Esophagus muscularis mucosa (tissue), 4 donors: ENCODE results near the gene PCBP4. TPM values are rescaled to one million over a fixed set of nuclear protein-coding genes. Genes with fewer than 3 reads are reported as not detected.
"Not testable (repeated sequence)": the region's sequence is repeated elsewhere in the genome, so short reads cannot be mapped to it uniquely, and the experiment has no call there.

Experiments
- DNase-seq: peaks from one replicate; pipeline ENCODE4 v3.0.0-alpha.2; 2017; ENCODE audit errors: extremely low spot score
- H3K27ac ChIP-seq, 4 donors: fragments of 200-600 bp; sonication (generic); replicated peaks in 1 of 4; 1 replicate in 3 of 4; 2 replicates in 1 of 4; pipeline ENCODE4 v1.5.1; 2016 to 2019; ENCODE audit warnings: mild to moderate bottlenecking in 1 of 4
- H3K27me3 ChIP-seq, 4 donors: fragments of 200-600 bp; sonication (generic); one replicate each; pipeline versions ENCODE4 v1.5.1 to v1.6.0; 2016 to 2019
- H3K36me3 ChIP-seq, 4 donors: fragments of 200-600 bp; sonication (generic); one replicate each; pipeline ENCODE4 v1.5.1; 2016 to 2019
- H3K4me1 ChIP-seq, 4 donors: fragments of 200-600 bp; sonication (generic); one replicate each; pipeline ENCODE4 v1.5.1; 2016 to 2019
- H3K4me3 ChIP-seq, 4 donors: fragments of 200-600 bp; sonication (generic); 1 replicate in 2 of 4; 2 replicates in 2 of 4; pipeline ENCODE4 v1.5.1; 2016 to 2019; ENCODE audit warnings: mild to moderate bottlenecking in 4 of 4, moderate library complexity in 1 of 4
- H3K9me3 ChIP-seq, 4 donors: fragments of 200-600 bp; sonication (generic); 1 replicate in 3 of 4; 2 replicates in 1 of 4; pipeline ENCODE4 v1.5.1; 2016 to 2019
- EP300 ChIP-seq: sonication (generic); formaldehyde crosslinking; IDR thresholded peaks from one replicate; pipeline ENCODE4 v1.6.1; 2017; ENCODE audit warnings: antibody characterized with exemption
- POLR2A ChIP-seq: fragments of 450-650 bp; IDR thresholded peaks from one replicate; pipeline ENCODE4 v1.6.1; 2017; ENCODE audit warnings: antibody characterized with exemption, moderate library complexity, mild to moderate bottlenecking, low read depth
- POLR2AphosphoS5 ChIP-seq, 2 donors: sonication (generic); formaldehyde crosslinking; IDR thresholded peaks; one replicate each; pipeline ENCODE4 v1.6.1; 2017; ENCODE audit warnings: antibody characterized with exemption in 2 of 2
- WGBS: methylation state at CpG from one replicate; pipeline ENCODE4 v1.1.5; 2018; 5-methylcytosine and 5-hydroxymethylcytosine counted together
- intact Hi-C: fragments of 100-400 bp; cut with DNase I; formaldehyde crosslinking; loops from one replicate; pipeline ENCODE4 v1.15.1; 2023
- total RNA-seq, 4 donors: library from RNA; depleted of rRNA; stranded (reverse); fragments of >200 nt; gene quantifications; one replicate each; pipeline versions ENCODE4 v1.1.0 to v1.2.1, GENCODE V29; 2016
- TF ChIP-seq, protein P1 (sequence below), 3 experiments: fragments of 200-600 bp in 2 of 3; fragments of 450-650 bp in 1 of 3; sonication (generic) in 2 of 3; IDR thresholded peaks; one replicate each; pipeline ENCODE4 v1.5.1; 2017 to 2019; ENCODE audit warnings: antibody characterized with exemption in 3 of 3, mild to moderate bottlenecking in 2 of 3, moderate library complexity in 1 of 3

The PCBP4 gene
- total RNA-seq, 4 donors from 2014 or later, result 54.4 to 378 (median 139) TPM

GRCh38 chr3:51931756-51932155 lies 35.5 kb downstream of the PCBP4 start:
- H3K27me3 ChIP-seq, result no peaks in the 10 kb centered on the region
- WGBS, result 91% methylated on average over 6 of the region's 6 CpGs
- H3K27ac ChIP-seq, result no peak overlapping the region
- H3K36me3 ChIP-seq, result peaks cover 37 to 55% (median 45%) of the 10 kb centered on the region in 4 donors
- no peak overlapping the region for H3K4me3 ChIP-seq
- TF ChIP-seq POLR2AphosphoS5 (IDR thresholded peaks at IDR 0.05) (no peak), POLR2A (no peak), EP300 (no peak)
- TF ChIP-seq, protein P1, sequence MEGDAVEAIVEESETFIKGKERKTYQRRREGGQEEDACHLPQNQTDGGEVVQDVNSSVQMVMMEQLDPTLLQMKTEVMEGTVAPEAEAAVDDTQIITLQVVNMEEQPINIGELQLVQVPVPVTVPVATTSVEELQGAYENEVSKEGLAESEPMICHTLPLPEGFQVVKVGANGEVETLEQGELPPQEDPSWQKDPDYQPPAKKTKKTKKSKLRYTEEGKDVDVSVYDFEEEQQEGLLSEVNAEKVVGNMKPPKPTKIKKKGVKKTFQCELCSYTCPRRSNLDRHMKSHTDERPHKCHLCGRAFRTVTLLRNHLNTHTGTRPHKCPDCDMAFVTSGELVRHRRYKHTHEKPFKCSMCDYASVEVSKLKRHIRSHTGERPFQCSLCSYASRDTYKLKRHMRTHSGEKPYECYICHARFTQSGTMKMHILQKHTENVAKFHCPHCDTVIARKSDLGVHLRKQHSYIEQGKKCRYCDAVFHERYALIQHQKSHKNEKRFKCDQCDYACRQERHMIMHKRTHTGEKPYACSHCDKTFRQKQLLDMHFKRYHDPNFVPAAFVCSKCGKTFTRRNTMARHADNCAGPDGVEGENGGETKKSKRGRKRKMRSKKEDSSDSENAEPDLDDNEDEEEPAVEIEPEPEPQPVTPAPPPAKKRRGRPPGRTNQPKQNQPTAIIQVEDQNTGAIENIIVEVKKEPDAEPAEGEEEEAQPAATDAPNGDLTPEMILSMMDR (IDR thresholded peaks at IDR 0.05), result no peak
- intact Hi-C loops, result no loop called here
- no peak for DNase-seq
- H3K9me3 ChIP-seq, result no peaks in the 10 kb centered on the region
- no peaks in the 10 kb centered on the region for H3K4me1 ChIP-seq

DNA sequence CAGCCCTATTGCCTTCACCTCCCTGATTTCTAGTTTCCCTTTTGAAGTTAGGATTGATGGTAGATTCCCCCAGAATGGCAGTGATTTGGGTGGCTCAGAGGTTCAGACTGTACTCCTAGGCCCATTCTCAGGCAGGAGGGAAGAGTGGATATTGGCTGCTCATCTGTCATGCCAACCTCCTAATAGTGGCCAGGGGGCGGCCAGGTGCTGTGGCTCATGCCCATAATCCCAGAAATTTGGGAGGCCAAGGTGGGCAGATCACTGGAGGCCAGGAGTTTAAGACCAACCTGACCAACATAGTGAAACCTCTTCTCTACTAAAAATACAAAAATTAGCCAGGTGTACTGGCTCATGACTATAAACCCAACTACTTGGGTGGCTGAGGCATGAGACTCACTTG lies 36.8 kb downstream of the PCBP4 start:
- DNase-seq, result no peak
- intact Hi-C loops, result no loop called here
- no CpG with 5 or more reads among the region's 1 CpG for WGBS
- TF ChIP-seq EP300 (no peak), POLR2A (no peak), POLR2AphosphoS5 (IDR thresholded peaks at IDR 0.05) (no peak)
- no peaks in the 10 kb centered on the region for H3K9me3 ChIP-seq
- no peak overlapping the region for H3K27ac ChIP-seq
- no peaks in the 10 kb centered on the region for H3K4me1 ChIP-seq
- H3K27me3 ChIP-seq, result no peaks in the 10 kb centered on the region
- H3K4me3 ChIP-seq, result no peak overlapping the region
- H3K36me3 ChIP-seq, result peaks cover 24 to 42% (median 32%) of the 10 kb centered on the region in 4 donors

- WGBS, result 81% methylated on average over 5 of the region's 5 CpGs
- Histone ChIP-seq H3K27ac (no peak overlapping the region), H3K36me3 (peaks cover 15 to 33% (median 22%) of the 10 kb centered on the region in 4 donors), H3K27me3 (no peaks in the 10 kb centered on the region), H3K4me3 (no peak overlapping the region), H3K4me1 (no peaks in the 10 kb centered on the region), H3K9me3 (no peaks in the 10 kb centered on the region)
- intact Hi-C loops, result no loop called here
- TF ChIP-seq POLR2A (no peak), POLR2AphosphoS5 (IDR thresholded peaks at IDR 0.05) (no peak), EP300 (no peak)
- TF ChIP-seq, protein P1 (IDR thresholded peaks at IDR 0.05), result no peak
- DNase-seq, result no peak
Observed at GRCh38 chr3:51929420-51930003, 37.7 kb downstream of the PCBP4 start.

DNA sequence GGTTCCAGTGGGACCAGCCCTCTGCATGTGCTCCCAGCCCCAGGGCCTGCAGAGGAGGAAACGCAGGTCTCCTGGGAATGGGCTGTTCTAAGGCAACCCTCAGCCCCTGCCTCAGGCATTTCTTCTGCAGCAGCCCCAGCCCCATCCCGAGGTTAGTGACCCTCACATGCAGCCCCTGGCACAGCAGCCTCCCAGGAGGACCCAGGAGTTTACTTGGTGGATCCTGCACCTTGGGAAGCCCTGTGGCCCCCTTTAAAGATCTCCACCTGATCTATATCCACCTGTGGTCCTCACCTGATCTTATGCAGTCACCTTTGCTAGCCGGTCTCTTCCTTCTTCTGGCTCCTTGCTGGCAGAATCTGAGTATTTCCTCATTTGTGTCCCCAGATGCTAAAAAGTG lies 38.3 kb downstream of the PCBP4 start:
- H3K27me3 ChIP-seq, H3K27ac ChIP-seq, H3K9me3 ChIP-seq, H3K4me3 ChIP-seq, H3K4me1 ChIP-seq, DNase-seq, intact Hi-C loops: not testable (repeated sequence)
- 68% methylated on average over 2 of the region's 3 CpGs for WGBS
- H3K36me3 ChIP-seq, result peaks cover 9 to 27% (median 17%) of the 10 kb centered on the region in 4 donors

GRCh38 chr3:51928438-51928837 lies 38.8 kb downstream of the PCBP4 start:
- no peaks in the 10 kb centered on the region for H3K4me1 ChIP-seq
- no peak for DNase-seq
- 95% methylated on average over 7 of the region's 7 CpGs for WGBS
- no peaks in the 10 kb centered on the region for H3K27me3 ChIP-seq
- peaks cover 4 to 22% (median 12%) of the 10 kb centered on the region in 4 donors for H3K36me3 ChIP-seq
- TF ChIP-seq POLR2AphosphoS5 (IDR thresholded peaks at IDR 0.05), result no peak
- no peak for TF ChIP-seq POLR2A
- TF ChIP-seq, protein P1 (IDR thresholded peaks at IDR 0.05), result no peak
- no peak for TF ChIP-seq EP300
- no peak overlapping the region for H3K27ac ChIP-seq
- H3K9me3 ChIP-seq, result no peaks in the 10 kb centered on the region
- no peak overlapping the region for H3K4me3 ChIP-seq
- intact Hi-C loops, result no loop called here
